GM21786 (cell line): Measurements from ENCODE around the gene TEX29.

Experiments used
- ATAC-seq: cut with Tn5 transposase; IDR thresholded peaks from one replicate; pipeline ENCODE4 v1.9.1; 2021; ENCODE audit not compliant: unreplicated experiment

Gene TEX29

GRCh38 chr13:111339366-111340143 lies 19.1 kb downstream of the TEX29 start:
- ATAC-seq, result no peak

- no peak for ATAC-seq
Observed at GRCh38 chr13:111341886-111342285, 21.4 kb downstream of the TEX29 start.

- no peak for ATAC-seq
Observed at GRCh38 chr13:111342721-111343120, 22.3 kb downstream of the TEX29 start.

- ATAC-seq, result no peak
Observed at GRCh38 chr13:111343186-111343805, 22.9 kb downstream of the TEX29 start.

- no peak for ATAC-seq
Observed at GRCh38 chr13:111344471-111345191, 24.2 kb downstream of the TEX29 start.

GRCh38 chr13:111345682-111346081 lies 25.2 kb downstream of the TEX29 start:
- ATAC-seq, result no peak

GRCh38 chr13:111346101-111346680 lies 25.7 kb downstream of the TEX29 start:
- ATAC-seq, result no peak

GRCh38 chr13:111347438-111347837 lies 27.0 kb downstream of the TEX29 start:
- no peak for ATAC-seq

GRCh38 chr13:111353508-111353907 lies 33.1 kb downstream of the TEX29 start:
- no peak for ATAC-seq

- ATAC-seq, result no peak
Observed at GRCh38 chr13:111354789-111355188, 34.3 kb downstream of the TEX29 start.

GRCh38 chr13:111356795-111357194 lies 36.4 kb downstream of the TEX29 start:
- no peak for ATAC-seq

GRCh38 chr13:111359237-111359915 lies 38.9 kb downstream of the TEX29 start:
- no peak for ATAC-seq

- no peak for ATAC-seq
Observed at GRCh38 chr13:111359930-111360329, 39.5 kb downstream of the TEX29 start.

GRCh38 chr13:111360452-111360851 lies 40.0 kb downstream of the TEX29 start:
- ATAC-seq, result no peak

GRCh38 chr13:111361046-111361872 lies 40.8 kb downstream of the TEX29 start:
- ATAC-seq, result no peak

GRCh38 chr13:111361873-111362648 lies 41.6 kb downstream of the TEX29 start:
- ATAC-seq, result no peak

GRCh38 chr13:111363121-111363520 lies 42.7 kb downstream of the TEX29 start:
- no peak for ATAC-seq

- ATAC-seq, result no peak
Observed at GRCh38 chr13:111363591-111363990, 43.1 kb downstream of the TEX29 start.
